Activated naive CD8-positive, alpha-beta T cell treated with anti-CD3 and anti-CD28 coated beads for 36 hours (primary cell): Measurements from ENCODE around the gene CST9. TPM values are rescaled to one million over a fixed set of nuclear protein-coding genes. Genes with fewer than 3 reads are reported as not detected.

Experiments used
- DNase-seq: peaks from one replicate; pipeline ENCODE4 v3.0.0; 2021
- H3K27ac Mint-ChIP-seq: one replicate; pipeline ENCODE4 v1.8.0; 2022; ENCODE audit warnings: mild to moderate bottlenecking, moderate library complexity, mixed read lengths
- H3K27me3 Mint-ChIP-seq: one replicate; pipeline ENCODE4 v1.8.0; 2022; ENCODE audit warnings: mild to moderate bottlenecking, mixed read lengths
- H3K36me3 Mint-ChIP-seq: one replicate; pipeline ENCODE4 v1.8.0; 2021; ENCODE audit warnings: mild to moderate bottlenecking, mixed read lengths
- H3K4me1 Mint-ChIP-seq: one replicate; pipeline ENCODE4 v1.8.0; 2021; ENCODE audit warnings: mixed read lengths
- H3K4me3 Mint-ChIP-seq: one replicate; pipeline ENCODE4 v1.8.0; 2022; ENCODE audit warnings: mild to moderate bottlenecking, moderate library complexity, mixed read lengths
- H3K9me3 Mint-ChIP-seq: one replicate; pipeline ENCODE4 v1.8.0; 2022; ENCODE audit warnings: mixed read lengths
- total RNA-seq, 2 experiments: library from RNA; stranded (reverse); gene quantifications; one replicate each; pipeline ENCODE4 v1.2.3, GENCODE V29; 2021

Gene CST9, protein sequence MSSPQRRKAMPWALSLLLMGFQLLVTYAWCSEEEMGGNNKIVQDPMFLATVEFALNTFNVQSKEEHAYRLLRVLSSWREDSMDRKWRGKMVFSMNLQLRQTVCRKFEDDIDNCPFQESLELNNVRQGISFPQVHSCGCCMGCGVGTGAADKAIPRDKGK
- not detected for total RNA-seq

DNA sequence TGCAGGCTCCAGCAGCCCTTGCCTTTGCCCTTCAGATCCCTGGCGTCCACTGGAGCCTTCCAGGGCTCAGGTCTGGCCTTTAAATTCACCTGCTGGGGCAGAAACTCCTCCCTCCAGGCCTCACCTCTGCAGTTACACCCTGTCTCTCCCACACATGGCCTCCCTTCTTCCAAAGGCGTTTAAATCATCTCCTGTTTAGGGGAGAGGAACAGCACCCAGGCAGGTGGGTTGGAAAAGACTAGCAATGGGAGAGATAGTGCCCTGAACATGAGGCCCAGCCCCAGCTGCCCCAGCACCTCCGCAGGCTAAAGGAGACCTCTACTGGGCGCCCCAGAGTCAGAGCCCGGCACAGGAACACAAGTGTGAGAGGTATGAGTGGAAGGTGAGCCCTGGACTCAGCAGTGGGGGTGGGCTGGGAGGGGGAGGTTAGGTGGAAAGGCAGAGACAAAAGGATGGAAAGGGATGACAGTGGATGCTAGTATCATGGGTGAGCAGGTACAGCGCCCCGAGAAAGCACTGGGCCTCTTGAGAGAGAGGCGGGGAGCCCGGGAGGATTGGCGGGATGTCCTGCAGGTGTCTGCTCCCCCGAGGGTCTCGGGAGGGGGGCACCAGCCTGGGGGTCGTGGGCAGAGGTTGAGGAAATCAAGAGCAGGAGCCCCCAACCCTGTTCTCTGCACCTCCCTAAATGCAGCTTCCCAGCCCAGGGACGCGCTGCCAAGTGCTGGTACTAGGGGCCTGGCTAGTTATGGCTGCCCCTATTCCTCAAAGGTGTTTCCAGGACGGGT is at the start of gene CST9:
CST9 (minus strand) TSS at position 51 of the 785 bp plus-strand sequence. CDS start 53 bp downstream, outside the sequence.
- Mint-ChIP-seq H3K4me1 (no peaks in the 10 kb centered on the region), H3K36me3 (no peaks in the 10 kb centered on the region), H3K27ac (no peak within 1 kb of the TSS), H3K4me3 (no peak within 1 kb of the TSS), H3K9me3 (no peaks in the 10 kb centered on the region), H3K27me3 (peaks cover 5% of the 10 kb centered on the region)
- no peak for DNase-seq

DNA sequence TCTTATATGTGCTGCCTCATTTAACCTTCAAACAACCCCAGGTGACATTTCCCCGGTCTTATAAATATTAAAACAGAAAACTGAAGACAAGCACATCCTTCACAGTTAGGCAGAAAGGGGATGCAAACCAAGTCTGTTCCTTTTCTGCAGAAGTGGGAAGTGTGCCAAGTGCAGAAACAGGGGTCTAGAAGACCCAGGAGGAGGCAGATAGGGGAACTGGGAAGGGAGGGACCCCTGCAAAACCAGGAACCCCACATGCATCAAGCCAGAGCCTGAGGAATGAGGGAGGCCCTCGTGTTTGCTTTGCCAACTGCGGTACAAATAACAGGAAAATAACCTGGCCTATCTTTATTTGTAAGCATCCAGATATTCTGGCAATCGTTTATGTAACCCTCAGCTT is 49.0 kb upstream of the CST9 start:
- no peaks in the 10 kb centered on the region for H3K4me1 Mint-ChIP-seq
- no peak overlapping the region for H3K4me3 Mint-ChIP-seq
- DNase-seq: no peak
- H3K27me3 Mint-ChIP-seq: peaks cover 18% of the 10 kb centered on the region
- no peaks in the 10 kb centered on the region for H3K36me3 Mint-ChIP-seq
- H3K27ac Mint-ChIP-seq: no peak overlapping the region
- H3K9me3 Mint-ChIP-seq: no peaks in the 10 kb centered on the region

DNA sequence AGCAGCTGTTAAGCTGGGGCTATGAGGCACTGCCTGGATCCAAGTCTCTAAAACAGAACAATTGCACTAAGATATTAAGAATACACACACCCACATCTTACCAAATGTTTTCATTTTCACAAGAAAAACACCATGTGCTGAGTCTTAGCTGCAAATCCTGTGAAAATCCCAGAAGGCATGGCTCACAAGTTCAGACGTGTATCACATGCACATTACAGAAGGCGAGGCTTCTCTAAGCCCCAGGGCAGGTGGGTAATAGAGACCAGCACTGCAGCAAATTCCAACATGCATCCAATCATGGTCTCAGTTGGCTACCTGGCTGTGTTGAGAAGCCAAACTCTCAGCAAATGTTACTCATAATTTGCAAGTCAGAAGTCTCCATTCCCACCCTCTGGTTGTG is 48.3 kb upstream of the CST9 start:
- no peaks in the 10 kb centered on the region for H3K4me1 Mint-ChIP-seq
- no peak for DNase-seq
- H3K9me3 Mint-ChIP-seq: no peaks in the 10 kb centered on the region
- H3K4me3 Mint-ChIP-seq: no peak overlapping the region
- no peak overlapping the region for H3K27ac Mint-ChIP-seq
- H3K36me3 Mint-ChIP-seq: no peaks in the 10 kb centered on the region
- peaks cover 18% of the 10 kb centered on the region for H3K27me3 Mint-ChIP-seq

DNA sequence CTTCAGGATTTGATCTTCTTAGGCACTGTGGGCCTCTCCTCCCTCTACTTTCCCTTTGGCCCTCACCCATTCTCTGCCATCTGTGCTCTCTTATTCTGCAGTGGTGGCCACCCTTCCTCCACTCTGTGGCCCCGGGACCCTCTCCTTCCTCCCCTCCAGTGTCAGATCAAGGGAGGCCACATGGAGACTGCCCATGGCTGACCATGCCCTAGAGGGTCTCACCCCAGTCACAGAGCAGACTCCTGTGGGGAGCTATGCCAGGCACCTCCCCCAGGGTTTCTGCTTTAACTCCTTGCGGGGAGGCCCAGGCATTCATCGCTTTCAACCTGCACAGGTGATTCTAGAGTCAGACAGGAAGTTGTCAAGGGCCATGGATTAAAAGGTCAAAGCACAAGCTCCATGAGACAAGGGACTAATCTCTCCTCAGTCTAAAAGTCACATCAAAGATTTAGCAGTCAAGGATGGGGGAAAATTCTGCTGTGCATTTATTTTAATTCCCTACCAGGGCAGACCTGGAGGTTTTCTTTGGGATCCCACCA is 47.8 kb upstream of the CST9 start:
- Mint-ChIP-seq H3K36me3 (no peaks in the 10 kb centered on the region), H3K4me3 (no peak overlapping the region), H3K9me3 (no peaks in the 10 kb centered on the region), H3K4me1 (no peaks in the 10 kb centered on the region), H3K27me3 (peaks cover 18% of the 10 kb centered on the region), H3K27ac (no peak overlapping the region)
- no peak for DNase-seq

DNA sequence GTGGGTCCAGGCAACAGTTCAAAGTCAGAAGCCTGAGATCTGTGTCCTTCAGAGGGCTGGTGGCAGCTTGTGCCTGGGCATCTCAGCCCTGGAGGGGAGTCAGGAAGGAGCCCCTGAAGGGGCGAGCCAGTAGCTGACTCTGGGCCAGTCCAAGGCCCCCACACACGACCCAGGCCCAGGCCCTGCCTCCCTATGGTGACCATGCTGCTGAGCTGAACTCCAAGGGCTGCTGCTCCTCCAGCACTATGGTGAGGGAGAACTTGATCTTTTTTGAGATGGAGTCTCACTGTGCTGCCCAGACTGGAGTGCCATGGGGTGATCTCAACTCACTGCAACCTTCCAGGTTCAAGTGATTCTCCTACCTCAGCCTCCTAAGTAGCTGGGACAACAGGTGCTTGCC is 47.2 kb upstream of the CST9 start:
- H3K27ac Mint-ChIP-seq: no peak overlapping the region
- no peak for DNase-seq
- no peaks in the 10 kb centered on the region for H3K36me3 Mint-ChIP-seq
- no peaks in the 10 kb centered on the region for H3K4me1 Mint-ChIP-seq
- no peak overlapping the region for H3K4me3 Mint-ChIP-seq
- peaks cover 18% of the 10 kb centered on the region for H3K27me3 Mint-ChIP-seq
- H3K9me3 Mint-ChIP-seq: no peaks in the 10 kb centered on the region

DNA sequence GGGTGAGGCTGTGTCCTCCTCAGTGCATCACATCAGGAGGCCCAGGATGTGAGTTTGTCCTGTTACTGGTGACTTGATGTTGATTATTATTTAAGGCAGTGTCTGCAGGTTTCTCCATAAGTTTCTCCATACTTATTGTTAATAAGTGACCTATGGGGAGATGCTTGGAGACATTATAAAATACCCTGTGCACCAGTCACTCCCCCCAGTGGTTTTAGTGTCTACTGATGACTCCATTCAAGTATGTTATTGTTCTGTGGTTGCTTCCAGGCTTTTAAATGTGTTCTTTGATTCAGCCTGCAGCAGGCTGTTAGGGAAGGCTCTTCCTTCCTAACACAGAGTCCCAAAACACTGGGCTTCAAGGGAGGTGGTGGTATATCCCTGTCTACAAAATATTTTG is 46.7 kb upstream of the CST9 start:
- H3K27me3 Mint-ChIP-seq: peaks cover 18% of the 10 kb centered on the region
- no peak overlapping the region for H3K27ac Mint-ChIP-seq
- H3K4me3 Mint-ChIP-seq: no peak overlapping the region
- H3K9me3 Mint-ChIP-seq: no peaks in the 10 kb centered on the region
- no peaks in the 10 kb centered on the region for H3K4me1 Mint-ChIP-seq
- no peak for DNase-seq
- no peaks in the 10 kb centered on the region for H3K36me3 Mint-ChIP-seq

DNA sequence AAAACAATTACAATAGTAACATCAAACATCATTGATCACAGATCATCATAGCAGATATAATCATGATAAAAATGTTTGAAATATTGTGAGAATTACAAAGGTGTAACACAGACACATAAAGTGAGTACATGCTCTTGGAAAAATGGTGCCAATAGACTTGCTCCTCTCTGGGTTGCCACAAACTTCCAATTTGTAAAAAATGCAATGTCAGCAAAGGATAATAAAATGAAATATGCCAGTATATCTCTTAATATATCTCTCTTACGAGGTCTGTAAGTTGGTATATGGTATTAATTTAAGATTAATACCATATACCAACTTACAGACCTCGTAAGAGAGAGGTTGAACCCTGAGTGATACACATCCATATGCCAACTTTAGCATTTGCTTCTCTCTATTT is 45.4 kb upstream of the CST9 start:
- no peaks in the 10 kb centered on the region for H3K36me3 Mint-ChIP-seq
- no peak overlapping the region for H3K27ac Mint-ChIP-seq
- no peaks in the 10 kb centered on the region for H3K4me1 Mint-ChIP-seq
- H3K9me3 Mint-ChIP-seq: no peaks in the 10 kb centered on the region
- H3K27me3 Mint-ChIP-seq: peaks cover 14% of the 10 kb centered on the region
- no peak for DNase-seq
- H3K4me3 Mint-ChIP-seq: no peak overlapping the region

DNA sequence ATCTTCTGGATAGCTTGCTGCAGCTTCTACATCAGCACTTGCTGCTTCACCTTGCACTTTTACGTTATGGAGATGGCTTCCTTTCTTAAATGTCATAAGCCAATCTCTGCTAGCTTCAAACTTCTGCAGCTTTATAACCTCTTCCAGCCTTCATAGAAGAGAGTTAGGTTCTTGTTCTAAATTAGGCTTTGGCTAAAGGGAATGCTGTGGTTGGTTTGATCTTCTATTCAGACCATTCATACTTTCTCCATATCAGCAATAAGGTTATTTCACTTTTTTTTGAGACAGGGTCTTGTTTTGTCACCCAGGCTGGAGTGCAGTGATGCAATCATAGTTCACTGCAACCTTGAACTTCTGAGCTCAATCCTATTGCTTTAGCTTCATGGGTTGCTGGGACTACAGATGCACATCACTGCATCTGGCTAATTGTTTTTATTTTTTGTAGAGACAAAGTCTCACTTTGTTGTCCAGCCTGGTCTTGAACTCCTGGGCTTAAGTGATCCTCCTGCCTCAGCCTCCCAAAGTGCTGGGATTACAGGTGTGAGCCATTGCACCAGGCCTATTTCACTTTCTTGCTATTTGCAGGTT is 44.2 kb upstream of the CST9 start:
- peaks cover 5% of the 10 kb centered on the region for H3K27me3 Mint-ChIP-seq
- no peak overlapping the region for H3K4me3 Mint-ChIP-seq
- no peak overlapping the region for H3K27ac Mint-ChIP-seq
- H3K4me1 Mint-ChIP-seq: no peaks in the 10 kb centered on the region
- H3K9me3 Mint-ChIP-seq: no peaks in the 10 kb centered on the region
- no peak for DNase-seq
- H3K36me3 Mint-ChIP-seq: no peaks in the 10 kb centered on the region

DNA sequence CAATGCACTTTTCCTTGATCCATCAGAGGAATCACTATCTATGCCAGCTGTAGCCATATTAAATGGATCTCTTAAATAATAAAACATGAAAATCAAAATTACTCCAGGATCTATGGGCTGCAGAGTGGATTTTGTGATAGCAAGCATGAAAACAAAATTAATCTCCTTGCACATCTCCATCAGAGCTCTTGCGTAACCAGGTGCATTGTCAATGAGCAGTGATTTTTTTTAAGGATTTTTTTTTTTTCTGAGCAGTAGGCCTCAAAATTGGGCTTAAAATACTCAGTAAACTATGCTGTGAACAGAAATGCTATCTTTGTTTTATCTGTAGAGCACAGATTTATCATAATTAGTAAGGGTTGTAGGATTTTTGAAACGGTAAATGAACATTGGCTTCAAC is 43.5 kb upstream of the CST9 start:
- Mint-ChIP-seq H3K36me3 (no peaks in the 10 kb centered on the region), H3K9me3 (no peaks in the 10 kb centered on the region), H3K4me1 (no peaks in the 10 kb centered on the region), H3K27me3 (peaks cover under 1% of the 10 kb centered on the region), H3K4me3 (no peak overlapping the region), H3K27ac (no peak overlapping the region)
- DNase-seq: no peak

DNA sequence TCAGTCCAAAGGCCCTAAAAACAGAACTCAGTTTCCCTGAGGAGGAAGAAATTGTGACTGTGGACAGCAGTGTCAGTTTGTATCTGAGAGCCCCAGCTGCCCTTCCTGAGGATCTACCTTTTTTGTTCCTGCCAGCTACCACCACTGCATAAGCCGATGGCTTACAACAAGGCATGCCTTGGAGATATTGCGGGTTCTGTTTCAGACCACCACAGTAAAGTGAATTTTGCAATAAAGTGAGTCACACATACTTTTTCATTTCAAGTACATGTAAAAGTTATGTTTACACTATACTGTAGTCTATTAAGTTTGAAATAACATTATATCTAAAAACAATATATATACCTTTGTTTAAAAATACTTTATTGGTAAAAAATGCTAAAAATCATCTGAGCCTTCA is 41.6 kb upstream of the CST9 start:
- no peak overlapping the region for H3K4me3 Mint-ChIP-seq
- H3K27me3 Mint-ChIP-seq: no peaks in the 10 kb centered on the region
- no peaks in the 10 kb centered on the region for H3K4me1 Mint-ChIP-seq
- no peaks in the 10 kb centered on the region for H3K9me3 Mint-ChIP-seq
- H3K27ac Mint-ChIP-seq: no peak overlapping the region
- DNase-seq: no peak
- H3K36me3 Mint-ChIP-seq: no peaks in the 10 kb centered on the region

DNA sequence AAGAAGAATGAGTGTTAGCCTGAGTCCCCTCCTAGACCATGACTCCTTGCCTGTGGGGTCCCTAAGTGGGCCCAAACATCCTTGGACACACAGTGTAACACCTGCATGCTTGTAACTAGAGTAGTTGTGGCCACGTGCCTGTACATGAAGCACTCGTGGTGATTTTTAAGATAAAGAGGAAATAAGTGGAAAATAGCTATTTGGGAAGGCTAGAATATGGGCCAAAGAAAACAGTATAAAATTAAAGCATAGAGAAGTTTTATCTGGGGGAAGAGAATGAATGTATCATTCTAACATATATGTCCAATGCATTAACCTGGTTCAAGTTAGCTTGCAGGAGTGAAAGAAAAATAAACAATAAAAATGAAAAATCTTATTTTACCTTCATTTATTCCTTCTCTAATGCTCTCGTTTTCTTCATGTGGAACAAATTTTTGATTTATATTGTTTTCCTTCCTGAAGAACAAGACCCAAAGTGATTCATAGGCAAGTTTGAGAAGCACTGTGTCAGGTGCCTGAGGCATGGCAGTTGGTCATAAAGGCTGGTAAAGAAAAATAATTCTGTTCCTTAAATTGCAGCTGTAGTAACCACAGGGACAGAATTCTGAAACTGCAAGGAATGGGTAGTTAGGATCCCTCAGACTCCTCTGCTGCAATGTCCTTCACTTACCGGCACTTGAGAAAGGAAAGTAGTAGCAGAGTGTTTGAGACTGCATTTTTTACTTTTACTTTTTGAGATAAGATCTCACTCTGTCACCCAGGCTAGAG is 40.6 kb upstream of the CST9 start:
- no peak overlapping the region for H3K4me3 Mint-ChIP-seq
- H3K27ac Mint-ChIP-seq: no peak overlapping the region
- no peak for DNase-seq
- no peaks in the 10 kb centered on the region for H3K27me3 Mint-ChIP-seq
- H3K4me1 Mint-ChIP-seq: no peaks in the 10 kb centered on the region
- no peaks in the 10 kb centered on the region for H3K36me3 Mint-ChIP-seq
- H3K9me3 Mint-ChIP-seq: no peaks in the 10 kb centered on the region

DNA sequence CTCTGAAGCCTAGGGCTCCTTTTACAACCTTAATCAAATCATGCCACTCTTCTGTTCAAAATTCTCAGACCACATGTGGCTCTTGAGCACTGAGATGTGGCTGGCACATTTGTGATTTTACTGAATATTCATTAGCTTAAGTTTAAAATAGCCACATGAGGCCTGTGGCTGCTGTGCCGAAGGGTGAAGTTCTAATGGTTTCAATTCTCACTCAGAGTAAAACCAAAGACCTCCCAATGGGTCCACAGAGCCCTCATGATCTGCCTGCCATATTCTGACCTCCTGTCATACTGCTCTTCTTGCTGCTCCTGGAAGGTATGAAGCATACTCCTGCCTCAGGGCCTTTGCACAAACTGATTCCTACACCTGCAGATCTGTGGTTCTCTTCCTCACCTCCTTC is 39.9 kb upstream of the CST9 start:
- Mint-ChIP-seq H3K27ac (no peak overlapping the region), H3K36me3 (no peaks in the 10 kb centered on the region), H3K4me1 (no peaks in the 10 kb centered on the region), H3K4me3 (no peak overlapping the region), H3K9me3 (no peaks in the 10 kb centered on the region), H3K27me3 (no peaks in the 10 kb centered on the region)
- no peak for DNase-seq

DNA sequence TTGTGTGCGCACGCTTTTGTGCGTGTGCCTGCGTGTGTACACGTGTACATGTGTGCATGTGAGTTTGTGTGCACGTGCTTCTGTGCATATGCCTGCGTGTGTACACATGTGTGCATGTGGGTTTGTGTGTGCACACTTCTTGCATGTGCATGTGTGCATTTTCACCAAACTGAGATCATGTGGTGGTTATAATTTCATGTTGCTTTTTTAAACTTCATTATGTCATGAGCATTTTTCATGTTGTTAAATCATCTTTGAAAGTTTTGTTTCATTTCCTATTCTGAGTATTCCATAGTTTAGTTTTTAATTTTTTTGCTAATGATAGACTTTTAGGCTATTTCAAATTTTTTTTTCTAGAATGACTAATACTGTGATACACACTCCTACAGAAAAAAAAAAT is 38.4 kb upstream of the CST9 start:
- no peaks in the 10 kb centered on the region for H3K36me3 Mint-ChIP-seq
- no peak overlapping the region for H3K4me3 Mint-ChIP-seq
- no peaks in the 10 kb centered on the region for H3K9me3 Mint-ChIP-seq
- peaks cover 7% of the 10 kb centered on the region for H3K27me3 Mint-ChIP-seq
- H3K4me1 Mint-ChIP-seq: no peaks in the 10 kb centered on the region
- no peak overlapping the region for H3K27ac Mint-ChIP-seq
- no peak for DNase-seq

DNA sequence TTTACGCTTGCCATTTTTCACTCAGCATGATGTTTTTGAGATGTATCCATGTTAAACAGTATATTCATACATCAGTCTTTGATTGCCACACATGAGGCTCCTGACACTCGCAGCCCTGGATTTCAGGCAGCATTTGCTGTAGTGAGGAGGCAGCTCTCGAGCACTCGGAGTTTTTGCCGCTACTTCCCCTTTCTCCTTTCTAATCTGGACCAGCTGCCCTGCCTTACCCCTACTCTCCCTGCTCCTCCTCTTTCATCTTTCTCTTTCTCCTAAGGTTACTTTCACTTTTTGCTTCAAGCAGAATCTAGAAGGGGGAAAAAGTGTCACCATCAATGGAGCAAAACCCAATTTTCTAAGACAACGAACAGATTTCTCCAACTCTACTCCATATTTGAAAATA is 37.9 kb upstream of the CST9 start:
- Mint-ChIP-seq H3K4me1 (no peaks in the 10 kb centered on the region), H3K27ac (no peak overlapping the region), H3K9me3 (no peaks in the 10 kb centered on the region), H3K27me3 (peaks cover 10% of the 10 kb centered on the region), H3K36me3 (no peaks in the 10 kb centered on the region), H3K4me3 (no peak overlapping the region)
- DNase-seq: no peak
